ENCODE data around the gene KRTAP4-11.

- TF ChIP-seq CTCF (IDR thresholded peaks at IDR 0.05; ENCODE audit: low read length) (no peak), EZH2 (IDR thresholded peaks at IDR 0.05; ENCODE audit: borderline replicate concordance, low read length) (no peak)
Measured at GRCh38 chr17:41163828-41164227, 45.7 kb upstream of the KRTAP4-11 start.

Measured in OCI-LY1 (cell line).